ENCODE results near the gene USP8. TPM values are rescaled to one million over a fixed set of nuclear protein-coding genes. Genes with fewer than 3 reads are reported as not detected.
A peak's percentile ranks its signal among the peaks of the same experiment; 100 is the strongest.
"Not testable (repeated sequence)": the region's sequence is repeated elsewhere in the genome, so short reads cannot be mapped to it uniquely, and the experiment has no call there.

USP8 gene
- 10 to 100 TPM; 46.0 to 65.2 (median 53.0) TPM for total RNA-seq (2021; fragmentation: NEBNext Ultra II Directional; extraction: Animal tissue kit (Norgen Biotek cat#: 25700))
- long read RNA-seq, full-length matches to known transcripts, result 2 of 38 reads
- long read RNA-seq, partial matches to known transcripts, result 20 of 38 reads
- long read RNA-seq, other reads (novel, unspliced or antisense), result 16 of 38 reads

DNA sequence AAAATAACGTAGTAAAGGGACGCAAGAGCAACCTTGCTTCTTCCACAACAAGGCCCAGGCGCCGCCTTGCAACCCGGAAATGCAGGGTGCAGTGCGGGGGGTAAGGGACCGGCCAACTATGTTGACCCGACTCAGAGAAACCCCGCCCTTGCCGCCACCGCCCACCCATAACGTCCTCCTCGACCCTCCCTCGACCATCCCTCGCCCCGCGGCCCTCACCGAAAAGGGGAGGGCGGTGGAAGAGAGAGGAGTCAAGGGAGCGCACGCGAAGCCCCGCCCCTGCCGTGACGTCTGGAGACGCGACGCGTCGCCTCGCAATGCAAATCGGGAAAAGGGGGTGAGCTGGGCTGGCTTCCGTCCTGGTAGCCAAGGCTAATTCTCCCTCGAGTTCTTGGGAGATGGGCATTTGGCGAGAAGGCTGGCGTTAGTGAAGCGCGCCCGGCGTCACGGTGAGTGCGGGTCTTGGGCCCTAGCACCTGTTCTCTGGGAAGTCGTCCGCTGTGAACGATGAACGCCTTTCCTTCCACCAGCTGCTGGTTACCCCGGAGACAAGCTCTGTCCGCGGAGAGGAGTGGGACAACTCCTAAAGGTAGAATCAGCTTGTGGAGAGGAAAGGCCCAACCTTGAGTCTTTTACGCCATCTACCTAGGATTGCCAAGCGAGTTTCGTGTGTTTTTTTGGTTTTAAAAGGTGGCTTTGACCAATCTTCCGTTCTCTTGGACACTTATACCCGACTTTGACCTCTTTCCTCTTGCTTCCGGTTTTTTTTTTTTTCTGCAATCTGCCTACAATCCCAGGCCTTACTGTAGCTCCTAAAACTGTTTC is at the start of gene USP8:
USP8 (plus strand) TSS at position 340 of the 825 bp plus-strand sequence. CDS start 14,669 bp downstream, outside the sequence.
- Mint-ChIP-seq H3K4me3 (peak within 1 kb of the TSS; percentile 98), H3K27me3 (ENCODE audit: insufficient read depth) (peaks cover 2% of the 10 kb centered on the region)
- TF ChIP-seq, protein P1, sequence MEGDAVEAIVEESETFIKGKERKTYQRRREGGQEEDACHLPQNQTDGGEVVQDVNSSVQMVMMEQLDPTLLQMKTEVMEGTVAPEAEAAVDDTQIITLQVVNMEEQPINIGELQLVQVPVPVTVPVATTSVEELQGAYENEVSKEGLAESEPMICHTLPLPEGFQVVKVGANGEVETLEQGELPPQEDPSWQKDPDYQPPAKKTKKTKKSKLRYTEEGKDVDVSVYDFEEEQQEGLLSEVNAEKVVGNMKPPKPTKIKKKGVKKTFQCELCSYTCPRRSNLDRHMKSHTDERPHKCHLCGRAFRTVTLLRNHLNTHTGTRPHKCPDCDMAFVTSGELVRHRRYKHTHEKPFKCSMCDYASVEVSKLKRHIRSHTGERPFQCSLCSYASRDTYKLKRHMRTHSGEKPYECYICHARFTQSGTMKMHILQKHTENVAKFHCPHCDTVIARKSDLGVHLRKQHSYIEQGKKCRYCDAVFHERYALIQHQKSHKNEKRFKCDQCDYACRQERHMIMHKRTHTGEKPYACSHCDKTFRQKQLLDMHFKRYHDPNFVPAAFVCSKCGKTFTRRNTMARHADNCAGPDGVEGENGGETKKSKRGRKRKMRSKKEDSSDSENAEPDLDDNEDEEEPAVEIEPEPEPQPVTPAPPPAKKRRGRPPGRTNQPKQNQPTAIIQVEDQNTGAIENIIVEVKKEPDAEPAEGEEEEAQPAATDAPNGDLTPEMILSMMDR (IDR thresholded peaks at IDR 0.05), result no peak

DNA sequence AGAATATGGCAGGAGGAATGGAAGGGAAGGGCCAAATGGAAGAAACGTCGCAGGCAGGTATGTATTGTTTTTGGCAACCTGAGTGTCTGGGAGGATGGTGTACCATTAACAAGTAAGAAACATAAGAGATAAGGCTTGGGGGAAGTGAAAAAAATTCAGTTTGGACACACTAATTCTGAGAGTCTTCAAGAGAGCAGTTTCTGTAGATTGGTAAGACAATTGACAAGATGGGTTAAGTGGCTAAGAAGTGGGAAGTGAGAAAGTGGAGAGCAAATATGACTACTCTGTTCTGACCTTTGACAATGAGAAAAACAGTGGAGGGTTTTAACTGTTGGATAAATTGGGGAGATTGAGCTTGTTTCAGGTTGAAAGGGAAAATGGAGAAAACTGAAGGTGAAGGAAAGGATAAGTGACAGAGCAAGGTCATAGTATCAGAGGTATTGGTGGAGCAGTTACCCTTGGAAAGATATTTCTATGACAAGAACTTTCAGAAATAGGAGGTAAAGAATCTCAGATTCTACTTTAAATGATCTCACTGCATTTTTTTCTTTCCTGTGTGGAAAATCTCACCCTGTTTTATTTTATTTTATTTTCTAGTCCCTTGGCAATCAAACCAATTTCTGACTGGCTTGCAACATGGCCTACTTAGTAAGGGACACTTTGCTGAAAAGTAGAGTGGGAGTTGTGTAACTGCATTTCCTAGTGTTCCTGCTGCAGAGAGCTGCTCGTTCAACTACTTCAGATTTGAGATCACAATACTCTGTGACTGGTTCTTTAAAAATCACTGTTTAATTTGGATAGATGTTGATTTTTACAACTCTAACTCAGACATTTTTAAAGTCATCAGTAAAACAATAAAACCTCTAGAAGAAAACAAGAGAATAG is 46.1 kb upstream of the USP8 start:
- Mint-ChIP-seq H3K9me3 (no peaks in the 10 kb centered on the region), H3K27ac (no peak overlapping the region), H3K4me1 (ENCODE audit: low read depth) (peaks cover 14% of the 10 kb centered on the region), H3K4me3 (no peak overlapping the region), H3K27me3 (ENCODE audit: insufficient read depth) (peaks cover 1% of the 10 kb centered on the region), H3K36me3 (ENCODE audit: low read depth) (no peaks in the 10 kb centered on the region)
- DNase-seq, result no peak
- TF ChIP-seq, protein P1 (IDR thresholded peaks at IDR 0.05), result no peak

More for the DNA sequence above, at the start of gene USP8:
- DNase-seq, result peak; percentile 89
- Mint-ChIP-seq H3K4me1 (ENCODE audit: low read depth) (peaks cover 22% of the 10 kb centered on the region), H3K36me3 (ENCODE audit: low read depth) (peaks cover 11% of the 10 kb centered on the region), H3K9me3 (no peaks in the 10 kb centered on the region), H3K27ac (peak within 1 kb of the TSS; percentile 93)

DNA sequence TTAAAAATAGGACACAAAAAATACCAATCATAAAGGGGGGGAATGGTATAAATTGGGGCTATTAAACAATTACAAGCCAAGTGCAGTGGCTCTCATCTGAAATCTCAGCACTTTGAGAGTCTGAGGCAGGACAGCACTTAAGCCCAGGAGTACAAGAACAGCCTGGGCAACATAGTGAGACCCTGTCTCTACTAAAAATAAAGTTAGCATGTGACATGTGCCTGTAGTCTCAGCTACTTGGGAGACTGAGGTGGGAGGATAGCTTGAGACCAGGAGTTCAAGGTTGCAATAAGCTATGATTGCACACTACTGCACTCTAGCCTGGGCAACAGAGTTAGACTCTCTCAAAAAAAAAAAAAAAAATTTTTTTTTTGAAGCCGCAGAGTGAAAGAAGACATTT is 45.4 kb upstream of the USP8 start:
- H3K4me3 Mint-ChIP-seq, result no peak overlapping the region
- no peak for DNase-seq
- no peaks in the 10 kb centered on the region for H3K36me3 Mint-ChIP-seq (ENCODE audit: low read depth)
- peaks cover 1% of the 10 kb centered on the region for H3K27me3 Mint-ChIP-seq (ENCODE audit: insufficient read depth)
- TF ChIP-seq, protein P1 (IDR thresholded peaks at IDR 0.05), result no peak
- H3K9me3 Mint-ChIP-seq, result no peaks in the 10 kb centered on the region
- no peak overlapping the region for H3K27ac Mint-ChIP-seq
- peaks cover 14% of the 10 kb centered on the region for H3K4me1 Mint-ChIP-seq (ENCODE audit: low read depth)

DNA sequence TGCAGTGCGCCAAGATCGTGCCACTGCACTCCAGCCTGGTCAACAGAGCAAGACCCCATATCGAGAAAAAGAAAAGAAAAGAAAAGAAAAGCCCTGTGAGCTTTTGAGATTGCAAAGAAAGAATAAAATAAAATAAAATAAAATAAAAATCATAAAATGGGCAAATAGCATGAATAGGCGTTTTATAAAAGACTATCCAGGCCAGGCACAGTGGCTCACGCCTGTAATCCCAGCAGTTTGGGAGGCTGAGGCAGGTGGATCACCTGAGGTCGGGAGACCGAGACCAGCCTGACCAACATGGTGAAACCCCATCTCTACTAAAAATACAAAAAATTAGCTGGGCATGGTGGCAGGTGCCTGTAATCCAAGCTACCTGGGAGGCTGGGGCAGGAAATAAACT is 44.8 kb upstream of the USP8 start:
- H3K27ac Mint-ChIP-seq, result not testable (repeated sequence)

DNA sequence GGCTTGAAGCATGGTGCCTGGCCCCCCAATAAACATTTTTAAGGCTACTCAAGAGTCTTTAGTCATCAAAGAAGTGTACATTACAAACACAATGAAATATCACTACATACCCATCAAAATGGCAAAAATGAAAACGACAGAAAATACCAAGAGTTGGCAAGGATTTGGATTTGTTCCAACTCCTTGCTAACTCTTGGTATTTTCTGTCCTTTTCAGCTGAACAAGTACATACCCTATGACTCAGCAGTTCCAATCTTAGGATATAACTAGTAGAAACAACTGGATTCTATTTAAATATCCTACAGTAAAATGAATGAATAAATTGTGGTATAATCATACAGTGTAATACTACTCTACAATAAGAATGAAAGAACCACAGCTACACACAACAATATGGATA is 44.1 kb upstream of the USP8 start:
- Mint-ChIP-seq H3K36me3 (ENCODE audit: low read depth) (no peaks in the 10 kb centered on the region), H3K27me3 (ENCODE audit: insufficient read depth) (peaks cover 1% of the 10 kb centered on the region), H3K4me3 (no peak overlapping the region), H3K4me1 (ENCODE audit: low read depth) (peaks cover 14% of the 10 kb centered on the region), H3K27ac (no peak overlapping the region), H3K9me3 (no peaks in the 10 kb centered on the region)
- TF ChIP-seq, protein P1 (IDR thresholded peaks at IDR 0.05), result no peak
- DNase-seq, result peak; percentile 25

More for the DNA sequence above, 44.8 kb upstream of the USP8 start:
- H3K36me3 Mint-ChIP-seq (ENCODE audit: low read depth); H3K9me3 Mint-ChIP-seq; H3K4me3 Mint-ChIP-seq; DNase-seq; H3K27me3 Mint-ChIP-seq (ENCODE audit: insufficient read depth): not testable (repeated sequence)
- peaks cover 14% of the 10 kb centered on the region for H3K4me1 Mint-ChIP-seq (ENCODE audit: low read depth)
